Keratinocyte (primary cell): ENCODE measurements around the gene RPL41.

Experiments used
- CTCF ChIP-seq, 3 experiments: IDR thresholded peaks in 1 of 3; conservative IDR thresholded peaks in 1 of 3; optimal IDR thresholded peaks in 1 of 3; 2 replicates in 2 of 3; 3 replicates in 1 of 3; pipeline versions ENCODE3 to v1.5.1; 2011; ENCODE audit warnings: low read length in 3 of 3, mild to moderate bottlenecking in 3 of 3, moderate library complexity in 2 of 3, control low read depth in 1 of 3, inconsistent platforms in 1 of 3; ENCODE audit not compliant: insufficient read depth in 2 of 3; ENCODE audit errors: extremely low read depth in 1 of 3
- EZH2 ChIP-seq: IDR thresholded peaks from one replicate; pipeline ENCODE4 v1.6.1; 2012; ENCODE audit warnings: inconsistent platforms, mild to moderate bottlenecking, low read length, moderate library complexity

GRCh38 chr12:56152132-56152755 lies 35.8 kb downstream of the RPL41 start, which contains the start of gene MYL6B:
- TF ChIP-seq EZH2 (no peak), CTCF (optimal IDR thresholded peaks at IDR 0.05 in 1 of 3, IDR thresholded peaks at IDR 0.05 in 1 of 3, conservative IDR thresholded peaks at IDR 0.05 in 1 of 3; ENCODE audit: extremely low read depth in 1 of 3, insufficient read depth in 2 of 3, low read length in 3 of 3) (no peak)
